SK-N-SH (cell line): ENCODE results near the gene PRSS1.

Experiments used
- FOXM1 ChIP-seq: IDR thresholded peaks from 2 replicates; pipeline ENCODE4 v1.4.0; 2012; ENCODE audit warnings: low read depth, mild to moderate bottlenecking
- GABPA ChIP-seq: IDR thresholded peaks from 2 replicates; pipeline ENCODE4 v1.4.0; 2012; ENCODE audit warnings: low read depth, mild to moderate bottlenecking
- NFIC ChIP-seq: IDR thresholded peaks from 2 replicates; pipeline ENCODE4 v1.4.0; 2012; ENCODE audit warnings: borderline replicate concordance
- POLR2AphosphoS5 ChIP-seq: IDR thresholded peaks from 2 replicates; pipeline ENCODE4 v1.6.1; 2012; ENCODE audit warnings: low read depth, low read length
- TCF12 ChIP-seq: IDR thresholded peaks from 2 replicates; pipeline ENCODE4 v1.4.0; 2012
- TEAD4 ChIP-seq: IDR thresholded peaks from 2 replicates; pipeline ENCODE4 v1.4.0; 2012; ENCODE audit warnings: mild to moderate bottlenecking, borderline replicate concordance; ENCODE audit not compliant: insufficient read depth
- TF ChIP-seq, protein P1 (sequence below): fragments of 200-600 bp; sonication (generic); IDR thresholded peaks from 2 replicates; pipeline ENCODE4 v1.6.1; 2017; ENCODE audit warnings: antibody characterized with exemption, mild to moderate bottlenecking, moderate library complexity
- TF ChIP-seq, protein P2 (sequence below): fragments of 150-350 bp; IDR thresholded peaks from 2 replicates; pipeline ENCODE4 v1.6.1; 2017; ENCODE audit warnings: antibody characterized with exemption, low read length, low read depth, borderline replicate concordance
- TF ChIP-seq, protein P3 (sequence below): IDR thresholded peaks from 2 replicates; pipeline ENCODE4 v1.4.0; 2012; ENCODE audit warnings: low read depth

DNA sequence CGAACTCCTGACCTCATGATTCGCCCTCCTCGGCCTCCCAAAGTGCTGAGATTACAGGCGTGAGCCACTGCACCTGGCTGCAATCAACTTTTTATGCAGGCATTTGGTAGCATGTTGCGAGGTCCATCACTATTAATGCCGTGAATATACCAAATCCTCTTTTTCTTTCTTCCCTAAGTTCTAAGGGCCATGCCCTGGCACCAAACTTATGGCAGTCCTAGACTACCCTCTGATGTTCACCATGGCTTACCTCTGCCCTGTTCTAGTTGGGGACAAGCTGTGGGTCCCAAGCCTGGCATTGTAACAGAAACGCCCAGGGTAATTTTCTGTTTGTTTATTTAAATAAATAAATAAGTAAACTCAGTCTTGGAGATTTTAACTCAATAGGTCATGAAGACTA, 34.8 kb downstream of the PRSS1 start:
- TF ChIP-seq, protein P1, sequence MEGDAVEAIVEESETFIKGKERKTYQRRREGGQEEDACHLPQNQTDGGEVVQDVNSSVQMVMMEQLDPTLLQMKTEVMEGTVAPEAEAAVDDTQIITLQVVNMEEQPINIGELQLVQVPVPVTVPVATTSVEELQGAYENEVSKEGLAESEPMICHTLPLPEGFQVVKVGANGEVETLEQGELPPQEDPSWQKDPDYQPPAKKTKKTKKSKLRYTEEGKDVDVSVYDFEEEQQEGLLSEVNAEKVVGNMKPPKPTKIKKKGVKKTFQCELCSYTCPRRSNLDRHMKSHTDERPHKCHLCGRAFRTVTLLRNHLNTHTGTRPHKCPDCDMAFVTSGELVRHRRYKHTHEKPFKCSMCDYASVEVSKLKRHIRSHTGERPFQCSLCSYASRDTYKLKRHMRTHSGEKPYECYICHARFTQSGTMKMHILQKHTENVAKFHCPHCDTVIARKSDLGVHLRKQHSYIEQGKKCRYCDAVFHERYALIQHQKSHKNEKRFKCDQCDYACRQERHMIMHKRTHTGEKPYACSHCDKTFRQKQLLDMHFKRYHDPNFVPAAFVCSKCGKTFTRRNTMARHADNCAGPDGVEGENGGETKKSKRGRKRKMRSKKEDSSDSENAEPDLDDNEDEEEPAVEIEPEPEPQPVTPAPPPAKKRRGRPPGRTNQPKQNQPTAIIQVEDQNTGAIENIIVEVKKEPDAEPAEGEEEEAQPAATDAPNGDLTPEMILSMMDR = peak; percentile 29; the same call in 1 of the 2 replicates
- TF ChIP-seq, protein P2, sequence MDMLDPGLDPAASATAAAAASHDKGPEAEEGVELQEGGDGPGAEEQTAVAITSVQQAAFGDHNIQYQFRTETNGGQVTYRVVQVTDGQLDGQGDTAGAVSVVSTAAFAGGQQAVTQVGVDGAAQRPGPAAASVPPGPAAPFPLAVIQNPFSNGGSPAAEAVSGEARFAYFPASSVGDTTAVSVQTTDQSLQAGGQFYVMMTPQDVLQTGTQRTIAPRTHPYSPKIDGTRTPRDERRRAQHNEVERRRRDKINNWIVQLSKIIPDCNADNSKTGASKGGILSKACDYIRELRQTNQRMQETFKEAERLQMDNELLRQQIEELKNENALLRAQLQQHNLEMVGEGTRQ = no peak
- TF ChIP-seq POLR2AphosphoS5 (no peak), GABPA (no peak), TEAD4 (no peak), NFIC (no peak), FOXM1 (no peak), TCF12 (no peak)
- TF ChIP-seq, protein P3, sequence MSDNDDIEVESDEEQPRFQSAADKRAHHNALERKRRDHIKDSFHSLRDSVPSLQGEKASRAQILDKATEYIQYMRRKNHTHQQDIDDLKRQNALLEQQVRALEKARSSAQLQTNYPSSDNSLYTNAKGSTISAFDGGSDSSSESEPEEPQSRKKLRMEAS = no peak
